HG03039 (cell line): ENCODE data around the gene VSTM2B.

ENCODE experiments used
- ATAC-seq: cut with Tn5 transposase; IDR thresholded peaks from one replicate; pipeline ENCODE4 v1.9.1; 2021; ENCODE audit warnings: mild to moderate bottlenecking, moderate library complexity; ENCODE audit not compliant: unreplicated experiment

Gene VSTM2B

GRCh38 chr19:29495901-29496441 is 29.8 kb upstream of the VSTM2B start:
- no peak for ATAC-seq

GRCh38 chr19:29497241-29497640 is 28.6 kb upstream of the VSTM2B start:
- ATAC-seq = no peak

GRCh38 chr19:29497686-29498436 is 27.9 kb upstream of the VSTM2B start:
- no peak for ATAC-seq

GRCh38 chr19:29499261-29499920 is 26.4 kb upstream of the VSTM2B start:
- no peak for ATAC-seq

- no peak for ATAC-seq
Observed at GRCh38 chr19:29499921-29500590, 25.7 kb upstream of the VSTM2B start.

- ATAC-seq = no peak
Observed at GRCh38 chr19:29501816-29502580, 23.8 kb upstream of the VSTM2B start.

- ATAC-seq = no peak
Observed at GRCh38 chr19:29502581-29502850, 23.3 kb upstream of the VSTM2B start.

- no peak for ATAC-seq
Observed at GRCh38 chr19:29503140-29503758, 22.5 kb upstream of the VSTM2B start.

GRCh38 chr19:29503785-29504184 is 22.0 kb upstream of the VSTM2B start:
- ATAC-seq = no peak

GRCh38 chr19:29504454-29504853 is 21.3 kb upstream of the VSTM2B start:
- no peak for ATAC-seq

GRCh38 chr19:29505097-29505824 is 20.5 kb upstream of the VSTM2B start:
- ATAC-seq = no peak

GRCh38 chr19:29506619-29506911 is 19.2 kb upstream of the VSTM2B start:
- ATAC-seq = no peak

GRCh38 chr19:29507081-29507860 is 18.5 kb upstream of the VSTM2B start:
- ATAC-seq = no peak

- no peak for ATAC-seq
Observed at GRCh38 chr19:29508181-29508580, 17.6 kb upstream of the VSTM2B start.

- ATAC-seq = no peak
Observed at GRCh38 chr19:29509456-29509855, 16.3 kb upstream of the VSTM2B start.

GRCh38 chr19:29510701-29511265 is 15.0 kb upstream of the VSTM2B start:
- ATAC-seq = no peak

- no peak for ATAC-seq
Observed at GRCh38 chr19:29511768-29512167, 14.0 kb upstream of the VSTM2B start.

GRCh38 chr19:29512748-29513147 is 13.0 kb upstream of the VSTM2B start:
- no peak for ATAC-seq

GRCh38 chr19:29514525-29515232 is 11.1 kb upstream of the VSTM2B start:
- ATAC-seq = no peak
